MM.1S (cell line): Measurements from ENCODE around the gene FAM234A.

ENCODE experiments used
- DNase-seq: peaks from one replicate; pipeline ENCODE4 v3.0.0-alpha.2; 2015
- H2AFZ ChIP-seq: fragments of 300-600 bp; sonication (generic); 2 replicates; pipeline ENCODE4 v1.6.0; 2016; ENCODE audit warnings: antibody characterized with exemption, low read length
- H3F3A ChIP-seq: fragments of 300-600 bp; sonication (generic); 2 replicates; pipeline ENCODE4 v1.6.1; 2016; ENCODE audit warnings: mild to moderate bottlenecking, antibody characterized with exemption, low read length, moderate library complexity, mixed read lengths; ENCODE audit not compliant: insufficient read depth
- H3K27ac ChIP-seq: fragments of 300-600 bp; sonication (generic); 2 replicates; pipeline ENCODE4 v1.5.1; 2016; ENCODE audit warnings: mild to moderate bottlenecking, low read length
- H3K27me3 ChIP-seq: fragments of 300-600 bp; sonication (generic); replicated peaks from 2 replicates; pipeline ENCODE4 v1.6.0; 2016; ENCODE audit warnings: low read length; ENCODE audit not compliant: insufficient read depth
- H3K36me3 ChIP-seq: fragments of 300-600 bp; sonication (generic); replicated peaks from 2 replicates; pipeline ENCODE4 v1.6.1; 2016; ENCODE audit warnings: mild to moderate bottlenecking, low read length, mixed read lengths; ENCODE audit not compliant: insufficient read depth
- H3K4me1 ChIP-seq: fragments of 300-600 bp; sonication (generic); 2 replicates; pipeline ENCODE4 v1.6.1; 2016; ENCODE audit warnings: low read length, mixed read lengths
- H3K4me2 ChIP-seq: fragments of 300-600 bp; sonication (generic); 2 replicates; pipeline ENCODE4 v1.6.0; 2016; ENCODE audit warnings: low read depth, low read length
- H3K4me3 ChIP-seq: fragments of 300-600 bp; sonication (generic); 2 replicates; pipeline ENCODE4 v1.5.1; 2016; ENCODE audit warnings: low read length, mixed read lengths
- H3K79me2 ChIP-seq: fragments of 300-600 bp; sonication (generic); 2 replicates; pipeline ENCODE4 v1.6.1; 2016; ENCODE audit warnings: mixed run types, low read length, mixed read lengths
- H3K9ac ChIP-seq: fragments of 300-600 bp; sonication (generic); 2 replicates; pipeline ENCODE4 v1.6.1; 2016; ENCODE audit warnings: low read length, mixed read lengths
- H3K9me2 ChIP-seq: fragments of 300-600 bp; sonication (generic); replicated peaks from 2 replicates; pipeline ENCODE4 v1.6.1; 2016; ENCODE audit warnings: mild to moderate bottlenecking, low read length, mixed read lengths; ENCODE audit not compliant: insufficient read depth
- H3K9me3 ChIP-seq: fragments of 300-600 bp; sonication (generic); replicated peaks from 2 replicates; pipeline ENCODE4 v1.6.1; 2016; ENCODE audit warnings: mild to moderate bottlenecking, low read length, mixed read lengths; ENCODE audit not compliant: insufficient read depth
- H4K20me1 ChIP-seq: fragments of 300-600 bp; sonication (generic); 2 replicates; pipeline ENCODE4 v1.6.1; 2016; ENCODE audit warnings: mild to moderate bottlenecking, low read length, moderate library complexity, mixed read lengths; ENCODE audit not compliant: insufficient read depth
- CTCF ChIP-seq: fragments of 300-600 bp; sonication (generic); IDR thresholded peaks from 2 replicates; pipeline ENCODE4 v1.5.1; 2016; ENCODE audit warnings: antibody characterized with exemption, low read length, mixed read lengths
- EZH2 ChIP-seq: fragments of 300-600 bp; sonication (generic); optimal IDR thresholded peaks from 2 replicates; pipeline ENCODE3; 2017; ENCODE audit warnings: low read depth, mild to moderate bottlenecking, antibody characterized with exemption, low read length, mixed read lengths
- EZH2phosphoT487 ChIP-seq: fragments of 300-600 bp; sonication (generic); IDR thresholded peaks from 2 replicates; pipeline ENCODE4 v1.6.1; 2018; ENCODE audit warnings: antibody characterized with exemption, low read length

The FAM234A gene

DNA sequence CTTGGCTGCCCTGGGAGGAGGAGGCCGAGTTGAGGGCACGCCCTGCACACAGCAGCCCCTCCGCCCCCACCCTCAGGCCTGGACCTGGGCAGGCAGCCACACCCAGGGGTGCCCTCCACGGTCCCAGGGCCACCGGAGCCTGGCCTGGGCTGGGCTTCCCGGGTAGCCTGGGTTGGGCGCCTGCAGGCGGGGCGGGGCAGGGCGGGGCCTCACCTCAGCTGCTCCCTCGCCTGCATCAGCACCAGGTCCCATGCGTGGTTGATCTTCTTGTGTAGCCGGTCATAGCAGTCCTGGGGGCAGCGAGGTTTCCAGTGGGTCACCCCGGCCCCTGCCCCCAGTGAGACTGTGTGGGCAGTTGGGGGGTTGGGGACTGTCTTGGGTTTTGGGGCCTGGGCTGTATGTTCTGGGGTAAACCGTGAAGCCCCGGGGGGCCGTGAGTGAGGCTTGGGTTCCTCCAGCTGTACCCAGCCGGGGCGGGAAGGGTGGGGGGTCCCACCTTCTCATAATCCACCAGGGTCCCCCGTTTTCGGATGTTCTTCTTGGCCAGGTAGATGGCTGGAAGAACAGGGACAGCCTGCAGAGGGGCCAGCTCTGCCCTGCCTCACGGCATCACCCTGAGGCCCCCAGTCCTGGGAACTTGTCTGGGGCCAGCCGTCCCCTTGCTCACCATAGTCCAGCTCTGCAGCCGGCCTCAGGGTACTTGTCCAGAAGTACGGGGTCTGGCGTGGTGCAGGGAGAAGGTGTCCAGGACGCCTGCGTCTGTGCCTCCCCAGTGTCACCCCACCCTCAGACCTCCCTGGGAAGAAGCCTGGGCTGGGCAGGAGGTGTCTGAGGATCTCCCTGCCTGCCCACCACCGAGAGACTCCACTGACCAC is 39.2 kb downstream of the FAM234A start:
- Histone ChIP-seq H4K20me1 (no peaks in the 10 kb centered on the region), H3K79me2 (no peaks in the 10 kb centered on the region), H3K4me2 (peak overlapping the region; percentile 41; the same call in 1 of the 2 replicates), H3K9ac (no peak overlapping the region), H3K36me3 (no peaks in the 10 kb centered on the region), H3K4me3 (peak overlapping the region; percentile 9; the same call in 1 of the 2 replicates), H3K9me3 (no peaks in the 10 kb centered on the region), H3K4me1 (no peaks in the 10 kb centered on the region), H3K9me2 (no peaks in the 10 kb centered on the region), H3K27ac (no peak overlapping the region), H3F3A (no peaks in the 10 kb centered on the region), H3K27me3 (peaks cover 54% of the 10 kb centered on the region), H2AFZ (peak overlapping the region; percentile 2; the same call in 1 of the 2 replicates)
- DNase-seq, result peak; percentile 15
- no peak for TF ChIP-seq CTCF
- no peak for TF ChIP-seq EZH2phosphoT487
- TF ChIP-seq EZH2, result no peak

DNA sequence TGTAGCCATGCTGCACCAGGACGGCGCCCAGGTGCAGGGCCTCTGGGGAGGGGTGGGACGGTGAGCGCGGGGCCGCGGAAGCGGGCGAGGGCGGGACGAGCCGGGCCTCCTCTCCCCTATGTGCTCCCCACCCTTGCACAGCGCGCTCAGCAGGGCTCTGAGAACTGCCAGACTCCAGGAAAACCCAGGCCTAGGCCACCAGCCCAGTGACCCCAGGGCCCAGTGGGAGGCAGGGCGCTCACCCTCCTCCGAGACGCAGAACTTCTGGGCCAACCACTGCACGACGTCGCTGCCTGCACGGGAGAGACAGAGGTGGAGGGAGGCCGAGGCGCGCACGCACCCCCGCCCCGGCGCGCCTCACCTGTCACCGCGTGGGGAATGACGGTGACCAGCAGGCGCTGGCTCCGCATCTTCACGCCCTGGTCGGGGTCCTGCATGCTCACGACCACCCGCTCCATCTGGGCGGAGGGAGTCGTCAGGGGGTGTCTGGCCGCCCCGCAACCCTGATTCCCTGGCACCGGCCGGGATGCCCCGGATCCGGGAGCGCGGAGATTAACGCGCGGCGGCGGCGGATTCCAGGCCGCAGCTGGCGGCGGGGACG is 40.5 kb downstream of the FAM234A start:
- H4K20me1 ChIP-seq, result no peaks in the 10 kb centered on the region
- no peaks in the 10 kb centered on the region for H3K4me1 ChIP-seq
- no peak overlapping the region for H3K4me3 ChIP-seq
- H3K79me2 ChIP-seq, result no peaks in the 10 kb centered on the region
- H2AFZ ChIP-seq, result no peak overlapping the region
- no peak for DNase-seq
- H3K9ac ChIP-seq, result no peak overlapping the region
- no peaks in the 10 kb centered on the region for H3K9me3 ChIP-seq
- no peaks in the 10 kb centered on the region for H3K36me3 ChIP-seq
- H3K27ac ChIP-seq, result no peak overlapping the region
- H3K27me3 ChIP-seq, result peaks cover 52% of the 10 kb centered on the region
- H3K4me2 ChIP-seq, result no peak overlapping the region
- no peaks in the 10 kb centered on the region for H3K9me2 ChIP-seq
- no peak for TF ChIP-seq CTCF
- TF ChIP-seq EZH2, result no peak
- no peak for TF ChIP-seq EZH2phosphoT487
- no peaks in the 10 kb centered on the region for H3F3A ChIP-seq

DNA sequence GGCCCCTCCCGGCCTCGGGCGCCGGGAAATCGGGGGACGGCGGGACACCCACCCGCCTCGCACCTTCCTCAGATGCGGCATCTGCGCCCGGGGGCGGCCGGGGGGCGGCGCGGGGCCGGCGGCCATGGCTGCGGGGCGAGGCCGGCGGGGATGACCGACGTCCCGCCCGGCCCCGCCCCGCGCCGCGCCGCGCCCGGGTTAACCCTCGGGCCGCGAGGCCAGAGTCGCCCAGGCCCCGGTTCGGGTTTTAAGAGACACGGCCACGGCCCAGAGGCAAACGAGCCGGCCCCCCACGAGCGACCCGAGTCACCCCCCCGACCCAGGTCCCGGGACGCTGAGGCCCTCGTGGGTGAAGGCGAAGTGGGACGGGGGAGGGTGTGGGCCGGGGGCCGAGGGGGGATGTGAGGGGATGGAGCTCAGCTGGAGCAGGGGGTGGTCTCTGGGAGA is 41.2 kb downstream of the FAM234A start, which contains the start of gene RGS11:
RGS11 (minus strand) TSS at position 159 of the 447 bp plus-strand sequence; CDS start at position 126, 33 bp downstream.
- no peak within 1 kb of the TSS for H3K27ac ChIP-seq
- no peak within 1 kb of the TSS for H3K9ac ChIP-seq
- no peaks in the 10 kb centered on the region for H3K79me2 ChIP-seq
- H3K27me3 ChIP-seq, result peaks cover 48% of the 10 kb centered on the region
- H3K9me3 ChIP-seq, result no peaks in the 10 kb centered on the region
- no peak within 1 kb of the TSS for H2AFZ ChIP-seq
- H4K20me1 ChIP-seq, result no peaks in the 10 kb centered on the region
- H3K4me1 ChIP-seq, result no peaks in the 10 kb centered on the region
- no peak for DNase-seq
- H3K36me3 ChIP-seq, result no peaks in the 10 kb centered on the region
- H3F3A ChIP-seq, result no peaks in the 10 kb centered on the region
- no peak within 1 kb of the TSS for H3K4me3 ChIP-seq
- no peak for TF ChIP-seq CTCF
- TF ChIP-seq EZH2, result no peak
- TF ChIP-seq EZH2phosphoT487, result no peak
- no peaks in the 10 kb centered on the region for H3K9me2 ChIP-seq
- H3K4me2 ChIP-seq, result no peak within 1 kb of the TSS
